SK-N-SH treated with all-trans-retinoic acid at 6 μM for 48 hours (cell line): Measurements from ENCODE around the gene SEC22A.

Experiments
- ATAC-seq: fragments of 200-7000 bp; cut with Tn5 transposase; 3 replicates; pipeline ENCODE4 v1.9.1; 2020; ENCODE audit warnings: mild to moderate bottlenecking, moderate library complexity
- ARNTL ChIP-seq: fragments of 450-650 bp; formaldehyde crosslinking; IDR thresholded peaks from 2 replicates; pipeline ENCODE4 v1.5.0; 2020; ENCODE audit warnings: low read depth, mild to moderate bottlenecking, moderate library complexity, borderline replicate concordance
- BACH2 ChIP-seq: fragments of 250-450 bp; sonication (Bioruptor Pico); IDR thresholded peaks from 2 replicates; pipeline ENCODE4 v1.9.0; 2021; ENCODE audit warnings: mild to moderate bottlenecking, borderline replicate concordance
- CREB5 ChIP-seq: fragments of 250-450 bp; sonication (Bioruptor Pico); IDR thresholded peaks from 2 replicates; pipeline ENCODE4 v1.5.1; 2020; ENCODE audit warnings: low read depth, mild to moderate bottlenecking, moderate library complexity
- CSDC2 ChIP-seq: fragments of 250-450 bp; sonication (Bioruptor Pico); IDR thresholded peaks from 2 replicates; pipeline ENCODE4 v1.5.0; 2020; ENCODE audit warnings: mild to moderate bottlenecking, moderate library complexity
- CSRNP3 ChIP-seq: fragments of 250-450 bp; sonication (Bioruptor Pico); IDR thresholded peaks from 2 replicates; pipeline ENCODE4 v1.5.1; 2021; ENCODE audit warnings: mild to moderate bottlenecking, moderate library complexity
- ESRRG ChIP-seq: fragments of 250-450 bp; sonication (Bioruptor Pico); IDR thresholded peaks from 2 replicates; pipeline ENCODE4 v1.6.1; 2021; ENCODE audit warnings: mild to moderate bottlenecking
- GLIS3 ChIP-seq: fragments of 250-450 bp; sonication (Bioruptor Pico); IDR thresholded peaks from 2 replicates; pipeline ENCODE4 v1.5.0; 2020; ENCODE audit warnings: mild to moderate bottlenecking, moderate library complexity
- ISL1 ChIP-seq: fragments of 250-450 bp; sonication (Bioruptor Pico); IDR thresholded peaks from 2 replicates; pipeline ENCODE4 v2.1.2; 2022; ENCODE audit warnings: mild to moderate bottlenecking, moderate library complexity
- OSR1 ChIP-seq: fragments of 250-450 bp; sonication (Bioruptor Pico); IDR thresholded peaks from 2 replicates; pipeline ENCODE4 v1.8.0; 2022; ENCODE audit warnings: moderate library complexity, mild to moderate bottlenecking, inconsistent platforms
- PATZ1 ChIP-seq: fragments of 250-450 bp; sonication (Bioruptor Pico); IDR thresholded peaks from 2 replicates; pipeline ENCODE4 v1.8.0; 2020; ENCODE audit warnings: mild to moderate bottlenecking, moderate library complexity, borderline replicate concordance
- POU6F1 ChIP-seq: fragments of 250-450 bp; sonication (Bioruptor Pico); IDR thresholded peaks from 2 replicates; pipeline ENCODE4 v1.8.0; 2021; ENCODE audit warnings: low read depth, mild to moderate bottlenecking, moderate library complexity, borderline replicate concordance
- RARB ChIP-seq: fragments of 250-450 bp; sonication (Bioruptor Pico); IDR thresholded peaks from 2 replicates; pipeline ENCODE4 v1.8.0; 2021; ENCODE audit warnings: mild to moderate bottlenecking, moderate library complexity
- TCF4 ChIP-seq: fragments of 250-450 bp; sonication (Bioruptor Pico); IDR thresholded peaks from 2 replicates; pipeline ENCODE4 v1.8.0; 2021; ENCODE audit warnings: mild to moderate bottlenecking, moderate library complexity, borderline replicate concordance
- TOX ChIP-seq: fragments of 250-450 bp; sonication (Bioruptor Pico); IDR thresholded peaks from 2 replicates; pipeline ENCODE4 v1.8.0; 2021; ENCODE audit warnings: mild to moderate bottlenecking, moderate library complexity, borderline replicate concordance
- ZC3H10 ChIP-seq: fragments of 250-450 bp; sonication (Bioruptor Pico); IDR thresholded peaks from 2 replicates; pipeline ENCODE4 v1.5.1; 2021; ENCODE audit warnings: mild to moderate bottlenecking, moderate library complexity
- ZFP30 ChIP-seq: fragments of 450-650 bp; formaldehyde crosslinking; IDR thresholded peaks from 2 replicates; pipeline ENCODE4 v1.5.0; 2022; ENCODE audit warnings: mild to moderate bottlenecking, moderate library complexity
- ZNF565 ChIP-seq: fragments of 450-650 bp; formaldehyde crosslinking; conservative IDR thresholded peaks from 2 replicates; pipeline ENCODE4 v1.5.0; 2020; ENCODE audit warnings: low read depth, mild to moderate bottlenecking, moderate library complexity
- ZNF70 ChIP-seq: fragments of 450-650 bp; formaldehyde crosslinking; IDR thresholded peaks from 2 replicates; pipeline ENCODE4 v1.5.0; 2020; ENCODE audit warnings: mild to moderate bottlenecking, moderate library complexity
- ZNF8 ChIP-seq: fragments of 450-650 bp; formaldehyde crosslinking; IDR thresholded peaks from 2 replicates; pipeline ENCODE4 v1.5.0; 2020; ENCODE audit warnings: mild to moderate bottlenecking, moderate library complexity

SEC22A gene

GRCh38 chr3:123158330-123158729 lies 43.4 kb upstream of the SEC22A start:
- no peak for TF ChIP-seq GLIS3 (CRISPR knock-in tag)
- no peak for ATAC-seq

GRCh38 chr3:123158899-123159390 lies 42.8 kb upstream of the SEC22A start:
- no peak for TF ChIP-seq ZNF70 (CRISPR knock-in tag)
- peak; percentile 89 for TF ChIP-seq TCF4 (CRISPR knock-in tag)
- ATAC-seq: no peak; the same call in 2 of the 3 replicates

GRCh38 chr3:123159926-123160635 lies 41.7 kb upstream of the SEC22A start:
- TF ChIP-seq ZNF8 (CRISPR knock-in tag) (no peak), CSRNP3 (CRISPR knock-in tag) (no peak), CSDC2 (CRISPR knock-in tag) (no peak), ISL1 (CRISPR knock-in tag) (no peak), RARB (CRISPR knock-in tag) (no peak), ZNF565 (no peak), POU6F1 (CRISPR knock-in tag) (no peak), OSR1 (CRISPR knock-in tag) (no peak), PATZ1 (CRISPR knock-in tag) (no peak), ZC3H10 (CRISPR knock-in tag) (no peak)
- no peak for ATAC-seq

GRCh38 chr3:123161167-123161566 lies 40.6 kb upstream of the SEC22A start:
- TF ChIP-seq ARNTL (CRISPR knock-in tag): no peak
- TF ChIP-seq CSRNP3 (CRISPR knock-in tag): no peak
- no peak for TF ChIP-seq ZNF8 (CRISPR knock-in tag)
- no peak for TF ChIP-seq ESRRG
- no peak for TF ChIP-seq ZNF70 (CRISPR knock-in tag)
- TF ChIP-seq ZNF565: no peak
- TF ChIP-seq BACH2: no peak
- TF ChIP-seq TOX (CRISPR knock-in tag): no peak
- TF ChIP-seq TCF4 (CRISPR knock-in tag): no peak
- no peak for TF ChIP-seq ZC3H10 (CRISPR knock-in tag)
- ATAC-seq: no peak

GRCh38 chr3:123163141-123163540 lies 38.6 kb upstream of the SEC22A start:
- ATAC-seq: no peak
- TF ChIP-seq ZNF70 (CRISPR knock-in tag) (no peak), OSR1 (CRISPR knock-in tag) (no peak), TCF4 (CRISPR knock-in tag) (no peak), ZFP30 (no peak), ESRRG (no peak), ISL1 (CRISPR knock-in tag) (no peak), CREB5 (CRISPR knock-in tag) (no peak), POU6F1 (CRISPR knock-in tag) (no peak), PATZ1 (CRISPR knock-in tag) (no peak), ARNTL (CRISPR knock-in tag) (no peak), CSRNP3 (CRISPR knock-in tag) (no peak)
